Measurements from ENCODE around the gene COL27A1.

DNA sequence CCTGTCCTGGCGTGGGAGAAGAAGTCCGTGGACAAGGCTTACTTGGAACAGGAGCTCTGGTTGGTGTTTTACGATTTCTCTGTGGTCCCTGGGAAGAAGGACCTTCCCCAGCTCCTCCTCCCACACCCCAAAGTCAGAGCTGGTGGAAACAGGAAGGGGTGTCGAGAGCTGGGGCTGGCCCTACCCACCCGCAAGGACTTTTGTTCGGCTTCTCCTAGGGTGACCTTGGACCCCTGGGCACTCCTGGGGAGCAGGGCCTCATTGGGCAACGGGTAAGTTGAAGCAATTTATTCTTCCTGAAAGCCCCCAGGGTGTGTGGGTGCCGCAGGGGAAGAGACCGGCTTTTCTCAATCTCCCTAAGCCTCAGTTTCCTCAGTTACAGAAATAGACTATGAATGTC, 113.7 kb downstream of the COL27A1 start:
- TF ChIP-seq, protein P1, sequence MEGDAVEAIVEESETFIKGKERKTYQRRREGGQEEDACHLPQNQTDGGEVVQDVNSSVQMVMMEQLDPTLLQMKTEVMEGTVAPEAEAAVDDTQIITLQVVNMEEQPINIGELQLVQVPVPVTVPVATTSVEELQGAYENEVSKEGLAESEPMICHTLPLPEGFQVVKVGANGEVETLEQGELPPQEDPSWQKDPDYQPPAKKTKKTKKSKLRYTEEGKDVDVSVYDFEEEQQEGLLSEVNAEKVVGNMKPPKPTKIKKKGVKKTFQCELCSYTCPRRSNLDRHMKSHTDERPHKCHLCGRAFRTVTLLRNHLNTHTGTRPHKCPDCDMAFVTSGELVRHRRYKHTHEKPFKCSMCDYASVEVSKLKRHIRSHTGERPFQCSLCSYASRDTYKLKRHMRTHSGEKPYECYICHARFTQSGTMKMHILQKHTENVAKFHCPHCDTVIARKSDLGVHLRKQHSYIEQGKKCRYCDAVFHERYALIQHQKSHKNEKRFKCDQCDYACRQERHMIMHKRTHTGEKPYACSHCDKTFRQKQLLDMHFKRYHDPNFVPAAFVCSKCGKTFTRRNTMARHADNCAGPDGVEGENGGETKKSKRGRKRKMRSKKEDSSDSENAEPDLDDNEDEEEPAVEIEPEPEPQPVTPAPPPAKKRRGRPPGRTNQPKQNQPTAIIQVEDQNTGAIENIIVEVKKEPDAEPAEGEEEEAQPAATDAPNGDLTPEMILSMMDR (conservative IDR thresholded peaks at IDR 0.05) = no peak
- TF ChIP-seq ZFX (IDR thresholded peaks at IDR 0.05) = no peak

Data from C4-2B (cell line).